Heart right ventricle (tissue), 16 donors: ENCODE data around the gene ME3. TPM values are rescaled to one million over a fixed set of nuclear protein-coding genes. Genes with fewer than 3 reads are reported as not detected.
A peak's percentile ranks its signal among the peaks of the same experiment; 100 is the strongest.

Source experiments
- ATAC-seq, 8 donors: fragments of 200-7000 bp; cut with Tn5 transposase; one replicate each; pipeline ENCODE4 v1.9.1; 2020; ENCODE audit warnings: mild to moderate bottlenecking in 8 of 8, moderate library complexity in 8 of 8, moderate number of reproducible peaks in 1 of 8
- DNase-seq, 2 donors: peaks; one replicate each; pipeline ENCODE4 v3.0.0-alpha.2; 2020
- H3K27ac ChIP-seq, 10 donors: fragments of 200-600 bp; sonication (generic) in 2 of 10; one replicate each; pipeline versions ENCODE4 v1.5.0 to v1.8.0; 2020 to 2022; ENCODE audit warnings: mild to moderate bottlenecking in 3 of 10
- H3K27me3 ChIP-seq, 7 donors: fragments of 200-600 bp; one replicate each; pipeline ENCODE4 v1.8.0; 2021 to 2022; ENCODE audit warnings: mild to moderate bottlenecking in 2 of 7
- H3K36me3 ChIP-seq, 9 donors: fragments of 200-600 bp; sonication (generic) in 1 of 9; one replicate each; pipeline versions ENCODE4 v1.5.0 to v1.8.0; 2020 to 2022; ENCODE audit warnings: mild to moderate bottlenecking in 2 of 9
- H3K4me1 ChIP-seq, 9 donors: fragments of 200-600 bp; sonication (generic) in 1 of 9; one replicate each; pipeline versions ENCODE4 v1.5.0 to v1.8.0; 2020 to 2022; ENCODE audit warnings: mild to moderate bottlenecking in 4 of 9
- H3K4me3 ChIP-seq, 10 donors: fragments of 200-600 bp; sonication (generic) in 2 of 10; one replicate each; pipeline versions ENCODE4 v1.5.0 to v1.8.0; 2020 to 2022; ENCODE audit warnings: mild to moderate bottlenecking in 7 of 10, moderate library complexity in 2 of 10
- H3K9me3 ChIP-seq, 11 donors: fragments of 200-600 bp in 10 of 11; sonication (generic) in 2 of 11; one replicate each; pipeline versions ENCODE4 v1.5.0 to v1.8.0; 2013 to 2022; ENCODE audit warnings: mild to moderate bottlenecking in 2 of 11, control low read depth in 1 of 11, moderate library complexity in 1 of 11
- CTCF ChIP-seq, 9 donors: fragments of 200-600 bp; sonication (generic) in 2 of 9; IDR thresholded peaks; one replicate each; pipeline versions ENCODE4 v1.5.0 to v1.8.0; 2021 to 2022; ENCODE audit warnings: antibody characterized with exemption in 9 of 9, mild to moderate bottlenecking in 5 of 9, moderate library complexity in 1 of 9
- WGBS, 2 donors: extraction: QIAGEN DNeasy Blood & Tissue Kit; methylation state at CpG; one replicate each; pipeline ENCODE4 v1.1.7; 2013; ENCODE audit warnings: inconsistent platforms in 1 of 2; 5-methylcytosine and 5-hydroxymethylcytosine counted together
- intact Hi-C, 10 donors: fragments of 100-400 bp; cut with DNase I; formaldehyde crosslinking; loops; one replicate each; pipeline versions ENCODE4 v1.11.1 to v1.14.2; 2022
- polyA plus RNA-seq, 2 donors: library from polyadenylated mRNA; stranded (reverse); fragments of 200-250 nt; gene quantifications; one replicate each; pipeline ENCODE4 v1.2.3, GENCODE V29; 2013
- total RNA-seq, 10 donors: library from RNA; stranded (reverse); fragmentation: NEBNext Ultra II Directional in 3 of 10; extraction: Animal tissue kit (Norgen Biotek cat#: 25700) in 3 of 10; gene quantifications; one replicate each; pipeline versions ENCODE4 v1.2.1 to v1.2.4, GENCODE V29; 2021 to 2023
- donor health status: Arrhythmogenic right ventricular cardiomyopathy.
- donor health status: ischemic (EF 13 %, LVEDD 7.1; RV severe dilation, severe dysfunction).
- donor health status: healthy with polysubstance abuse.
- donor health status: DM: no; HTN: yes; CAD: no.
- donor health status: DM: no; HTN: no; CAD: no.
- donor health status: ischemic (EF 25% LVEDD 6.9; RV normal size, moderate dysfunction).
- donor health status: ischemic (EF 25% LVEDD 5.7; RV mildly dilated, moderate dysfunction).
- donor health status: healthy.
- donor health status: DM: yes; HTN: yes; CAD: no.
- donor health status: Ischemic cardiomyopathy.
- donor health status: ischemic (EF 35%, LVEDD 5.7; RV mildly dilated, moderate dysfunction).
- donor health status: nonischemic (EF 11% LVEDD 7.7; RV severe dilation, severe dysfunction).
- donor health status: DM: yes; HTN: yes; CAD: no.
- donor health status: PGD.
- donor health status: ischemic (EF 29% LVEDD 5.4; RV normal size, mild dysfunction).
- donor health status: nonischemic (EF 23%, LVEDD 6.1; RV moderate dilation, normal function).

Gene ME3
- total and polyA plus RNA-seq, 12 donors = 17.2 to 46.8 (median 33.7) TPM

GRCh38 chr11:86476109-86476861 is 196.1 kb downstream of the ME3 start:
- Histone ChIP-seq H3K4me3 (no peak overlapping the region), H3K4me1 (peaks cover 17 to 70% (median 48%) of the 10 kb centered on the region in 9 donors), H3K36me3 (no peaks in the 10 kb centered on the region), H3K27ac (peak overlapping the region; percentile 32 to 89 (median 61)), H3K27me3 (no peaks in the 10 kb centered on the region), H3K9me3 (no peaks in the 10 kb centered on the region)
- peak; percentile 43 to 77 (median 54) for ATAC-seq
- 45 to 49% methylated on average over 6 of the region's 6 CpGs for WGBS, 2 donors
- DNase-seq = peak in 1 of 2 donors; percentile 56
- TF ChIP-seq CTCF (IDR thresholded peaks at IDR 0.05) = no peak
- intact Hi-C loops = loop anchor here in 2 of 10 donors (5.0 to 10.0 kb wide), 2 partner anchors 81 to 119 kb away; no protein-coding TSS in a partner anchor

GRCh38 chr11:86475027-86475426 is 197.4 kb downstream of the ME3 start:
- Histone ChIP-seq H3K27me3 (no peaks in the 10 kb centered on the region), H3K4me3 (no peak overlapping the region), H3K4me1 (peaks cover 17 to 71% (median 50%) of the 10 kb centered on the region in 9 donors), H3K9me3 (no peaks in the 10 kb centered on the region), H3K27ac (peak overlapping the region in 8 of 10 donors; percentile 54 to 89 (median 66)), H3K36me3 (no peaks in the 10 kb centered on the region)
- no peak for ATAC-seq
- 89 to 91% methylated on average over 3 of the region's 3 CpGs for WGBS, 2 donors
- intact Hi-C loops = loop anchor here in 2 of 10 donors (5.0 to 10.0 kb wide), 2 partner anchors 82 to 120 kb away; no protein-coding TSS in a partner anchor
- no peak for TF ChIP-seq CTCF (IDR thresholded peaks at IDR 0.05)
- no peak for DNase-seq

GRCh38 chr11:86473991-86474833 is 198.2 kb downstream of the ME3 start:
- DNase-seq (peak; percentile 42 to 70), ATAC-seq (peak; percentile 57 to 81 (median 78))
- WGBS, 2 donors = 54 to 70% methylated on average over 10 of the region's 10 CpGs
- TF ChIP-seq CTCF (IDR thresholded peaks at IDR 0.05) = no peak
- Histone ChIP-seq H3K36me3 (no peaks in the 10 kb centered on the region), H3K9me3 (no peaks in the 10 kb centered on the region), H3K27me3 (no peaks in the 10 kb centered on the region), H3K4me3 (no peak overlapping the region), H3K4me1 (peaks cover 17 to 78% (median 58%) of the 10 kb centered on the region in 9 donors), H3K27ac (peak overlapping the region; percentile 28 to 89 (median 61))
- intact Hi-C loops = loop anchor here in 2 of 10 donors (5.0 to 10.0 kb wide), 2 partner anchors 78 to 121 kb away; no protein-coding TSS in a partner anchor
